NOMO-1 treated with dmso at 0.1 percent for 144 hours (cell line): Measurements from ENCODE around the gene PRICKLE3.

ENCODE experiments used
- DNase-seq: peaks from one replicate; lab custom pipeline; 2025; ENCODE audit not compliant: unreplicated experiment; lab: John Stamatoyannopoulos, UW

PRICKLE3 gene, protein sequence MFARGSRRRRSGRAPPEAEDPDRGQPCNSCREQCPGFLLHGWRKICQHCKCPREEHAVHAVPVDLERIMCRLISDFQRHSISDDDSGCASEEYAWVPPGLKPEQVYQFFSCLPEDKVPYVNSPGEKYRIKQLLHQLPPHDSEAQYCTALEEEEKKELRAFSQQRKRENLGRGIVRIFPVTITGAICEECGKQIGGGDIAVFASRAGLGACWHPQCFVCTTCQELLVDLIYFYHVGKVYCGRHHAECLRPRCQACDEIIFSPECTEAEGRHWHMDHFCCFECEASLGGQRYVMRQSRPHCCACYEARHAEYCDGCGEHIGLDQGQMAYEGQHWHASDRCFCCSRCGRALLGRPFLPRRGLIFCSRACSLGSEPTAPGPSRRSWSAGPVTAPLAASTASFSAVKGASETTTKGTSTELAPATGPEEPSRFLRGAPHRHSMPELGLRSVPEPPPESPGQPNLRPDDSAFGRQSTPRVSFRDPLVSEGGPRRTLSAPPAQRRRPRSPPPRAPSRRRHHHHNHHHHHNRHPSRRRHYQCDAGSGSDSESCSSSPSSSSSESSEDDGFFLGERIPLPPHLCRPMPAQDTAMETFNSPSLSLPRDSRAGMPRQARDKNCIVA

DNA sequence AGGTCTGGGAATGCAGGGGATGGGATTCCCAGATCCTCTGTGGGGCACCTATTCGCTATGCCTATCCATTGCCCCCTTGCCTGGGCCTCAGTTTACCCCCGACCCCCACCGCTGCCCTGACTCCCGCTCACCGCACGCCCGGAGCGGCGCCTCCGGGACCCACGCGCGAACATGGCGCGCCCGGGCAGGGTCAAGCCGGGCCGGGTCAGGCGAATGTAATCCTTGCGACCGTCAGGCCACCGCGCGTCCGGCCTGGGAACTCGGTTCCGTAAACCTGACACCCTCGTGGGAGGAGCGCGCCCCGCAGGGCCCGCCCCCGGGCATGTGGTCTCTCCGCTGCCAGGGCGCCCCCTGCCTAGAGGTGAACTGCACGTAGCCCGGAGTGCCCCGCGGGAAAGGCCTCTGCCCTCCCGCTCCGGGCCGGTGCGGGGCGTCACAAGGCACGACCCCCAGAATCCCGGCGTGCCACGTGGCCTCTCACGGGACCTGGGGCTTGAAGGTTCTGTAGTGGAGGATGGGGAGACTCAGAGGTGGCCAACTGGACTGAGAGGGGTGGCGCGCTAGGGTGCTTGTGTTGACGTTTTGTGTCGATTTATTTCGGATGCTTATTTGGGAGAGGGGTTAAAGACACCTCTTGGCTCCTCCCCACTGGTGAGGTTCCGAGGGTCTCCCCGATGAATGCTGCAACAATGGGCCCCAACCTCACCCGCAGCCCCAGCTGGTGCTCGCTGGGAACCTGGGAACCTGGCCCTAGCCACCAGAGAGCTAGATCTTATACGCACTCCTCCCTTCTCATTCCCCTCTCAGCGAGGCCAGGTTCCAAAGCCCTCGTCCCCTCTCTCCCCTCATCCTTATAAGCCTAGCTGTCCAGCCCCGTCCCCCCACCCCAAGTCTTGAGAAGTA is at the start of gene PRICKLE3:
TSS of gene PRICKLE3 (minus strand) at position 249 of the 903 bp plus-strand sequence. CDS start at position 173, 76 bp downstream.
- DNase-seq, result peak; percentile 63

DNA sequence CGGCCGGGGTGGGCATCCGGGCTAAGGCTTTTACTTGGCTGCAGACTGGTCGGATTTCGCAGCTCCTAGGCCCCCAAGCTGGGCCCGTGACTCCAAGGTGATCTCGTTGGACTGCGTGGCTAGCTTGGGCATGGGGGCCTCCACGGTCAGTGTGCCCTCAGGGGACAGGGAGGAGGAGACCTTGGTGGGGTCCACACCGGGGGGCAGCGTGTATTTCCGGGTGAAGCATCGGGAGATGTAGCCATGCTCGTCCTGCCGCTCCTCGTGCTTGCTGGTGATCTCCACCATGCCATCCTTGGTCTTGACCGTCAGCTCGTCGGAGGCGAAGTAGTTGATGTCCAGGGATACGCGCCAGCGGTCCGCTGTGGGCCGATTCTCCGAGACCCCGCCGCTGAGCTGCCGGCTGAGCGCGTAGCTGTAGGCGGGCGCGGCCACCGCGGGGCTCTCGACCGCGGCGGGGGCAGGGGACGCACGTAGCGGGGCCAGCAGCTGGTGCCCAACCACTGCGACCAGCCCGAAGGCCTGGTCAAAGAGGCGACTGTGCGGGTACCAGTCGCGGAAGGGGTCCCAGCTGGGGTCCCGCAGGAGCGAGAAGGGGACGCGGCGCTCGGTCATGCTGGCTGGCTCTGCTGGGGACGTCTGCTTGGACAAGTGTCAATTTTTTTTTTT is 47.8 kb upstream of the PRICKLE3 start:
- no peak for DNase-seq

GRCh38 chrX:49233176-49233575 is 47.0 kb upstream of the PRICKLE3 start, which contains the start of gene CACNA1F:
TSS of gene CACNA1F (minus strand) at chrX:49233340. CDS start at chrX:49233309, 31 bp downstream.
- DNase-seq, result no peak

GRCh38 chrX:49232525-49232924 is 46.4 kb upstream of the PRICKLE3 start:
- DNase-seq, result no peak

- no peak for DNase-seq
Observed at GRCh38 chrX:49231333-49232000, 45.3 kb upstream of the PRICKLE3 start.

DNA sequence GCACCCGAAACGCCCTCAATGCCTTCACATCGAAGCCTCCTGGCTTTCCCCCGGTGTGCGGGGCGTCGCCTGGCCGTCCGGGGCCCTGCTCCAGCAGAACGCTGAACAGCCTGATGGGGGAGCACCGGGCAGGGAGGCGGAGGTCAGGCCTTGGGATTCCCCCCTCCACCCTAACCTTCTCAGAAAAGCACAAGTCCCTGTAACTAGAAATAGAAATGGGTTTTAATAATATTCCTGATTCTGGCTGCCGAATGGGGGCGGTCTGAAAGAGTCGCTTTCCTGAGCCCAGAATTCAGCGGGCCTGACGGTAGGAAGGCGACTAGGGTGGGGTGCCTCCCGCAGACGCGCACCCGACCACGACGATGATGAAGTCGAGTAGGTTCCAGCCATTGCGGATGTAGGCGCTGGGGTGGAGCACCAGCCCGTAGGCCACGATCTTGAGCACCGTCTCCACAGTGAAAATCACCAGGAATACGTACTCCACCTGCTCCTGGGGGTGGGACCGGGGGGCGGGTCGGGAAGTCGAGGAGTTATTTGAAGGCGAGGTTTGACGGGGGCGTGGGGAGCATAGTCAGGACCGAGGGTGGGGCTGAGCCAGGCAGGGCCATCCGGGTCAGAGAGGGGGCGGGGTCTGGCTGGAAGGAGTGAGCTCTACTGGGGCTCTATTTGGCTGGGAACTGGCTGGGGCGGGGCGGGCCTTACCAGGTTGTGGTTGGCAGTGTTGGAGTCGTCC is 44.5 kb upstream of the PRICKLE3 start:
- DNase-seq, result peak; percentile 30

DNA sequence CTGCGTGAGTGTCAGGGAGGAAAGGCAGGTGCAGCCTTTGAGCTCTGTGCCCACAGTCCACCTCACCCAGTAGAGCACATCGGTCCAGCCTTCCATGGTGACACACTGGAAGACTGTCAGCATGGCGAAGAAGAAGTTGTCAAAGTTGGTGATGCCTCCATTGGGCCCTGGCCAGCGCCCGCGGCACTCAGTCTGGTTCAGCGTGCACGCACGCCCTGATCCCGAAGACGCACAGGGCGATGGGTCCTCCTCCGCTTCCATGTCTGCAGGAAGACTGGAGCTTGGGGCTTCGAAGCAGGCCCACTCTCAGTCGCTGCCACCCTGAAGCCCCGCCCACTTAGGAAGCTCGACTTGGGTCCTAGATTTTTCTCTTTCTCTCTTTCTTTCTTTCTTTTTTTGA is 42.0 kb upstream of the PRICKLE3 start:
- DNase-seq, result no peak

- no peak for DNase-seq
Observed at GRCh38 chrX:49227726-49228125, 41.6 kb upstream of the PRICKLE3 start.

DNA sequence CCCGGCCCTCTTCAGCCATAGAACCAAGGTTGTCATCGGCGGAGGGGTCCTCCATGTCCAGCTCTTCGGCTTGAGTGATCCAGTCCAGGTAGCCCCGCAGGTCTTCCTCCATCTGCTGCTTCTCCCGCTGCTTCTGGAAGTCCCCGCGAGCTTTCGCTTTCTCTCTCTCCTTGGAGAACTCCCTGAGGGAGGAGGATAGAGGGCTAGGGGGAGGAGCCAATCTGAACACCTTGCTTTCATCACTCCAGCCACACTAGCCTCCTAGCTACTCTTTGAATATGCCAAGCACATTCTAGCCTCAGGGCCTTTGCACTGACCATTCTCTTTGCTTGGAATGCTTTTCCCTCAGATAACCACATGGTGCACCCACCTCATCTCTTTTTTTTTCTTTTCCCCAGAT is 40.8 kb upstream of the PRICKLE3 start:
- DNase-seq, result no peak

GRCh38 chrX:49225858-49226257 is 39.7 kb upstream of the PRICKLE3 start:
- no peak for DNase-seq

GRCh38 chrX:49221868-49222267 is 35.7 kb upstream of the PRICKLE3 start:
- DNase-seq, result no peak

GRCh38 chrX:49220100-49220499 is 33.9 kb upstream of the PRICKLE3 start:
- no peak for DNase-seq

- no peak for DNase-seq
Observed at GRCh38 chrX:49214996-49215526, 28.9 kb upstream of the PRICKLE3 start.

GRCh38 chrX:49214416-49214815 is 28.2 kb upstream of the PRICKLE3 start:
- DNase-seq, result no peak

DNA sequence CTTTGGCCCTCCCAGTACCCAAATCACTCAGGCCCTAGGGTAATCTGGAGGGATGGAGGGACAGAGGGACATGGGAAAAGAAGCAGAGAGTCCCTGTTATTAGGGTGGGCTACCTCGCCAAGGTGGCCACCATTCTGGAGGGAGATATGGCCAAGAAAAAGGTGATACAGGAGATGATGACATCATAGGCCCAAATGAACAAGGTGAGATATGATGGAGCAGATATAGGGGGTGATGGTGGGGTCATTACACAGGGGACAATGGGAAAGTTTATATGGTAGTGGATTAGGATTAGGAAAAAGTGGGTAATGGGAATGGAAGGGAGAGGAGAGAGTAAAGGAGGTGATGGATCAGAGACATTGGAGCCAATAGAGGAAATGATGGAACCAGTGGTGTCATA is 26.7 kb upstream of the PRICKLE3 start:
- DNase-seq, result no peak

- no peak for DNase-seq
Observed at GRCh38 chrX:49212209-49212608, 26.0 kb upstream of the PRICKLE3 start.

GRCh38 chrX:49211074-49211473 is 24.9 kb upstream of the PRICKLE3 start:
- no peak for DNase-seq

- DNase-seq, result no peak
Observed at GRCh38 chrX:49210406-49210805, 24.2 kb upstream of the PRICKLE3 start.
